GM12878 (cell line): ENCODE data around the gene NADSYN1. TPM values are rescaled to one million over a fixed set of nuclear protein-coding genes. Genes with fewer than 3 reads are reported as not detected.

Source experiments
- ATAC-seq: fragments of 200-7000 bp; cut with Tn5 transposase; 3 replicates; pipeline ENCODE4 v1.9.1; 2020; ENCODE audit warnings: mild to moderate bottlenecking, moderate library complexity
- BruUV-seq: library from RNA; stranded (reverse); fragments of 400-500 nt; replicated peaks from 2 replicates; lab custom pipeline; 2021; lab: Mats Ljungman, UMichigan
- CTCF ChIA-PET: fragments of 300-600 bp; sonication (Branson Sonifier 250); formaldehyde crosslinking; extraction: SDS; loops from one replicate; lab custom pipeline; 2021; ENCODE audit warnings: inconsistent platforms; lab: Yijun Ruan, JAX
- POLR2A ChIA-PET: fragments of 350-600 bp; formaldehyde crosslinking; extraction: SDS; loops from one replicate; lab custom pipeline; 2021; ENCODE audit warnings: inconsistent platforms; lab: Charles Lee
- RAD21 ChIA-PET: fragments of 300-600 bp; sonication (Branson Sonifier 250); formaldehyde crosslinking; loops from one replicate; lab custom pipeline; 2023; ENCODE audit warnings: antibody characterized with exemption; ENCODE audit not compliant: unreplicated experiment; lab: Charles Lee
- SMC1A ChIA-PET: fragments of 300-600 bp; sonication (Branson Sonifier 250); formaldehyde crosslinking; loops from one replicate; lab custom pipeline; 2023; ENCODE audit not compliant: unreplicated experiment, uncharacterized antibody; lab: Charles Lee
- DNase-seq: peaks from one replicate; pipeline ENCODE4 v3.0.0-alpha.2; 2011; ENCODE audit warnings: low read depth, low spot score
- FAIRE-seq: peaks from 3 replicates; lab custom pipeline; 2011; peaks lifted over from hg19 to GRCh38; lab: Jason Lieb, UNC
- H2AFZ ChIP-seq: 2 replicates; pipeline ENCODE4 v1.6.0; 2011; ENCODE audit warnings: low read depth, low read length, control low read depth; ENCODE audit not compliant: control insufficient read depth
- H3K27ac ChIP-seq: 2 replicates; pipeline ENCODE4 v1.5.1; 2011; ENCODE audit warnings: control low read depth; ENCODE audit not compliant: control insufficient read depth, insufficient read depth
- H3K27me3 ChIP-seq, 2 experiments: replicated peaks in 1 of 2; 2 replicates each; pipeline versions ENCODE4 v1.6.0 to v1.6.1; 2011; ENCODE audit warnings: low read length in 1 of 2; ENCODE audit not compliant: control insufficient read depth in 2 of 2, insufficient read depth in 2 of 2
- H3K36me3 ChIP-seq, 2 experiments: 2 replicates each; pipeline ENCODE4 v1.5.1; 2011; ENCODE audit warnings: low read length in 1 of 2; ENCODE audit not compliant: control insufficient read depth in 2 of 2, insufficient read depth in 2 of 2
- H3K4me1 ChIP-seq: 2 replicates; pipeline ENCODE4 v1.6.1; 2011; ENCODE audit warnings: mild to moderate bottlenecking, low read length, moderate library complexity, mixed read lengths; ENCODE audit not compliant: control insufficient read depth, insufficient read depth
- H3K4me2 ChIP-seq: 2 replicates; pipeline ENCODE4 v1.6.0; 2011; ENCODE audit warnings: control low read depth; ENCODE audit not compliant: control insufficient read depth, insufficient read depth
- H3K4me3 ChIP-seq: fragments of 200-600 bp; sonication (generic); 2 replicates; pipeline ENCODE4 v1.5.1; 2016
- H3K79me2 ChIP-seq: 2 replicates; pipeline ENCODE4 v1.6.0; 2011; ENCODE audit warnings: low read length; ENCODE audit not compliant: control insufficient read depth, insufficient read depth
- H3K9ac ChIP-seq: 2 replicates; pipeline ENCODE4 v1.8.0; 2011; ENCODE audit warnings: low read length, control low read depth, mixed read lengths; ENCODE audit not compliant: control insufficient read depth, insufficient read depth
- H3K9me3 ChIP-seq: replicated peaks from 3 replicates; pipeline ENCODE4 v1.5.1; 2011; ENCODE audit warnings: mild to moderate bottlenecking, low read length; ENCODE audit not compliant: control insufficient read depth, insufficient read depth
- H4K20me1 ChIP-seq: 2 replicates; pipeline ENCODE4 v1.6.0; 2011; ENCODE audit not compliant: control insufficient read depth, insufficient read depth
- CBFB ChIP-seq: IDR thresholded peaks from 2 replicates; pipeline ENCODE4 v1.6.1; 2016; ENCODE audit warnings: antibody characterized with exemption, low read depth
- EP300 ChIP-seq, 2 experiments: fragments of 150-350 bp in 1 of 2; IDR thresholded peaks; 2 replicates each; pipeline ENCODE4 v1.6.1; 2011 to 2012; ENCODE audit warnings: low read depth in 2 of 2, low read length in 2 of 2, borderline replicate concordance in 1 of 2, improper control_type of control experiment in 1 of 2, inconsistent platforms in 1 of 2; ENCODE audit not compliant: control insufficient read depth in 1 of 2
- IRF5 ChIP-seq: fragments of 450-650 bp; IDR thresholded peaks from 2 replicates; pipeline ENCODE4 v1.6.1; 2017; ENCODE audit warnings: borderline replicate concordance
- PAX8 ChIP-seq: fragments of 450-650 bp; IDR thresholded peaks from 2 replicates; pipeline ENCODE4 v1.6.1; 2017; ENCODE audit warnings: mild to moderate bottlenecking, moderate library complexity
- RCOR1 ChIP-seq: conservative IDR thresholded peaks from 2 replicates; pipeline ENCODE4 v1.6.1; 2012; ENCODE audit warnings: low read depth, low read length, improper control_type of control experiment
- RUNX3 ChIP-seq: IDR thresholded peaks from 2 replicates; pipeline ENCODE4 v1.6.1; 2012; ENCODE audit warnings: low read length, inconsistent platforms
- SMC3 ChIP-seq: IDR thresholded peaks from 2 replicates; pipeline ENCODE4 v1.6.1; 2011; ENCODE audit warnings: low read length, improper control_type of control experiment, borderline replicate concordance
- SPI1 ChIP-seq: IDR thresholded peaks from 2 replicates; pipeline ENCODE4 v1.6.1; 2011; ENCODE audit warnings: low read depth, mild to moderate bottlenecking, low read length, moderate library complexity, borderline replicate concordance; ENCODE audit not compliant: insufficient read depth
- TCF12 ChIP-seq: IDR thresholded peaks from 2 replicates; pipeline ENCODE4 v1.6.1; 2011; ENCODE audit warnings: low read depth, mild to moderate bottlenecking, low read length
- YY1 ChIP-seq: IDR thresholded peaks from 2 replicates; pipeline ENCODE4 v1.6.1; 2011; ENCODE audit warnings: low read depth, mild to moderate bottlenecking, low read length
- WGBS: methylation state at CpG from one replicate; pipeline ENCODE4 v1.1.6; 2016; ENCODE audit warnings: low lambda C conversion rate; ENCODE audit not compliant: insufficient replicate concordance, insufficient coverage; ENCODE audit errors: missing lambda C conversion rate; 5-methylcytosine and 5-hydroxymethylcytosine counted together
- in situ Hi-C: fragments of 300-500 bp; cut with MboI; formaldehyde crosslinking; loops from 9 replicates; pipeline ENCODE4 v1.14.3; 2018; ENCODE audit warnings: mixed read lengths
- intact Hi-C: fragments of 100-400 bp; cut with micrococcal nuclease; formaldehyde crosslinking; loops from one replicate; pipeline ENCODE4 v1.14.2; 2022; ENCODE audit not compliant: unreplicated experiment
- polyA plus RNA-seq, 11 experiments: library from polyadenylated mRNA; depleted of rRNA in 4 of 11; unstranded in 6 of 11; stranded (reverse) in 5 of 11; fragments of >200 nt; fragmentation: Nextera tagmentation in 4 of 11; fragmentation: Illumina TruSeq in 1 of 11; extraction: Ambion mirVana in 4 of 11; extraction: Trizol in 1 of 11; gene quantifications; 1 replicate in 1 of 11; 2 replicates in 10 of 11; pipeline versions ENCODE4 v1.2.1 to v1.2.3, GENCODE V29; 2011 to 2016; ENCODE audit warnings: inconsistent platforms in 2 of 11, missing spikeins in 2 of 11, low read depth in 1 of 11
- total RNA-seq, 4 experiments: library from RNA; depleted of rRNA in 3 of 4; stranded (reverse); fragments of >200 nt in 3 of 4; fragmentation: Illumina TruSeq in 1 of 4; extraction: Trizol in 1 of 4; gene quantifications; 2 replicates each; pipeline versions ENCODE4 v1.2.1 to v1.2.3, GENCODE V29; 2013 to 2021
- TF ChIP-seq, protein P1 (sequence below): fragments of 450-650 bp; IDR thresholded peaks from 2 replicates; pipeline ENCODE4 v1.6.1; 2017; ENCODE audit warnings: mild to moderate bottlenecking

NADSYN1 gene
- total and polyA plus RNA-seq, 10 of the 15 experiments (the other 5 are each of a cell fraction or from before 2014, with no cell fraction given) = 12.2 to 90.2 (median 69.5) TPM

DNA sequence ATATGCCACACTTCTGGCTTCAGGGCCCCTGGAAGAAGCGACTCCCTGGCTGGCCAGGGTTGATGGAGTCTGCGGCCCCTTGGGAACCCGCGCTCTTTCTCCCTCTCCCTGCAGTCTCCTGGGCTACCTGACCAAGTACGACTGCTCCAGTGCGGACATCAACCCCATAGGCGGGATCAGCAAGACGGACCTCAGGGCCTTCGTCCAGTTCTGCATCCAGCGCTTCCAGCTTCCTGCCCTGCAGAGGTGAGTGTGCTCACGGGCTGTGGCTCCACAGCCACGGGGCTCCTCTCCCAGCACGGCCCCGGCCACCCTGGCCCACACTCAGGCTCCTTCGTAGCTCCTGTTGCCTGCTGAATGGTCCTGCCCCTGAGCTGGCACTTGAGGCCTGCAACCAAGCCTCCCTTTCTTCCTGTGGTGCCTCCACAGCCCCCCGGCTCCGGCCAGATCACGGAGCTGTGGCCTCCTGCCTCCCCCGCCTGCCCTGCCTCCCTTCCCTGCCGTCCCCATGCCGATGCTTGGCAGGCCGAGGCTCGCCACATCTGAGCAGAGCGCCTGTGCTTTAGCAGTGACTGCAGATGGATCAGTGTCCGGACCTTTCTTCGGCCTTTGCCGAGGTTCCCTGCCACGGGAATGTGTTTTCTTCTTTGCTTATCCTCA lies 37.9 kb downstream of the NADSYN1 start:
- Histone ChIP-seq H3K4me2 (no peak overlapping the region), H3K9me3 (no peaks in the 10 kb centered on the region; the same call in 2 of the 3 replicates), H3K9ac (no peak overlapping the region), H4K20me1 (no peaks in the 10 kb centered on the region), H3K4me1 (peaks cover 11% of the 10 kb centered on the region), H3K4me3 (no peak overlapping the region), H3K27me3 (no peaks in the 10 kb centered on the region), H3K27ac (no peak overlapping the region), H3K36me3 (peaks cover 21 to 22% of the 10 kb centered on the region in 2 experiments), H2AFZ (no peak overlapping the region), H3K79me2 (no peaks in the 10 kb centered on the region)
- TF ChIP-seq SPI1 = no peak
- TF ChIP-seq, protein P1, sequence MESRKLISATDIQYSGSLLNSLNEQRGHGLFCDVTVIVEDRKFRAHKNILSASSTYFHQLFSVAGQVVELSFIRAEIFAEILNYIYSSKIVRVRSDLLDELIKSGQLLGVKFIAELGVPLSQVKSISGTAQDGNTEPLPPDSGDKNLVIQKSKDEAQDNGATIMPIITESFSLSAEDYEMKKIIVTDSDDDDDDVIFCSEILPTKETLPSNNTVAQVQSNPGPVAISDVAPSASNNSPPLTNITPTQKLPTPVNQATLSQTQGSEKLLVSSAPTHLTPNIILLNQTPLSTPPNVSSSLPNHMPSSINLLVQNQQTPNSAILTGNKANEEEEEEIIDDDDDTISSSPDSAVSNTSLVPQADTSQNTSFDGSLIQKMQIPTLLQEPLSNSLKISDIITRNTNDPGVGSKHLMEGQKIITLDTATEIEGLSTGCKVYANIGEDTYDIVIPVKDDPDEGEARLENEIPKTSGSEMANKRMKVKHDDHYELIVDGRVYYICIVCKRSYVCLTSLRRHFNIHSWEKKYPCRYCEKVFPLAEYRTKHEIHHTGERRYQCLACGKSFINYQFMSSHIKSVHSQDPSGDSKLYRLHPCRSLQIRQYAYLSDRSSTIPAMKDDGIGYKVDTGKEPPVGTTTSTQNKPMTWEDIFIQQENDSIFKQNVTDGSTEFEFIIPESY = no peak
- no peak for TF ChIP-seq EP300 (IDR thresholded peaks at IDR 0.05; ENCODE audit: borderline replicate concordance in 1 of 2, control insufficient read depth in 1 of 2, low read depth in 2 of 2, low read length in 2 of 2)
- no peak for TF ChIP-seq IRF5
- TF ChIP-seq TCF12 = no peak
- no peak for TF ChIP-seq RUNX3
- no peak for TF ChIP-seq CBFB
- no peak for TF ChIP-seq PAX8
- TF ChIP-seq SMC3 = no peak
- TF ChIP-seq RCOR1 = no peak
- TF ChIP-seq YY1 = no peak
- no peak for ATAC-seq
- no peak for FAIRE-seq
- WGBS = 98% methylated on average over 28 of the region's 28 CpGs
- POLR2A ChIA-PET = no interaction called here
- BruUV-seq = no TSS peak
- no peak for DNase-seq
- CTCF ChIA-PET = interaction anchor here (0.6 kb wide), 1 partner anchor 717 kb away, joined by 3 read pairs; no protein-coding TSS in a partner anchor
- RAD21 ChIA-PET = no interaction called here
- SMC1A ChIA-PET = no interaction called here
- in situ Hi-C loops (no loop called here), intact Hi-C loops (no loop called here)
